ENCODE measurements around the gene CNOT4.

CNOT4 gene

GRCh38 chr7:135509839-135510591 lies at the start of gene CNOT4:
TSS of gene CNOT4 (minus strand) at chr7:135510102. CDS start at chr7:135438331, 71,771 bp downstream.
- peak; percentile 97 for DNase-seq (ENCODE audit: low spot score)

GRCh38 chr7:135558881-135559280 lies 49.0 kb upstream of the CNOT4 start:
- DNase-seq (ENCODE audit: low spot score) = no peak

- peak; percentile 72 for DNase-seq (ENCODE audit: low spot score)
Measured at GRCh38 chr7:135558337-135558767, 48.5 kb upstream of the CNOT4 start.

GRCh38 chr7:135557455-135558336 lies 47.8 kb upstream of the CNOT4 start, which contains the start of gene NUP205:
TSS of gene NUP205 (plus strand) at chr7:135557917. CDS start at chr7:135557945, 28 bp downstream.
- DNase-seq (ENCODE audit: low spot score) = peak; percentile 86

- no peak for DNase-seq (ENCODE audit: low spot score)
Measured at GRCh38 chr7:135553346-135553745, 43.4 kb upstream of the CNOT4 start.

- DNase-seq (ENCODE audit: low spot score) = no peak
Measured at GRCh38 chr7:135552148-135552547, 42.2 kb upstream of the CNOT4 start.

GRCh38 chr7:135550196-135550595 lies 40.3 kb upstream of the CNOT4 start:
- DNase-seq (ENCODE audit: low spot score) = no peak

GRCh38 chr7:135541029-135541428 lies 31.1 kb upstream of the CNOT4 start:
- no peak for DNase-seq (ENCODE audit: low spot score)

- DNase-seq (ENCODE audit: low spot score) = no peak
Measured at GRCh38 chr7:135539629-135540028, 29.7 kb upstream of the CNOT4 start.

- no peak for DNase-seq (ENCODE audit: low spot score)
Measured at GRCh38 chr7:135538376-135538775, 28.5 kb upstream of the CNOT4 start.

GRCh38 chr7:135537905-135538304 lies 28.0 kb upstream of the CNOT4 start:
- DNase-seq (ENCODE audit: low spot score) = peak; percentile 8

GRCh38 chr7:135537453-135537852 lies 27.6 kb upstream of the CNOT4 start:
- no peak for DNase-seq (ENCODE audit: low spot score)

- DNase-seq (ENCODE audit: low spot score) = no peak
Measured at GRCh38 chr7:135536150-135536549, 26.2 kb upstream of the CNOT4 start.

- no peak for DNase-seq (ENCODE audit: low spot score)
Measured at GRCh38 chr7:135527025-135527424, 17.1 kb upstream of the CNOT4 start.

- DNase-seq (ENCODE audit: low spot score) = no peak
Measured at GRCh38 chr7:135525426-135525825, 15.5 kb upstream of the CNOT4 start.

- DNase-seq (ENCODE audit: low spot score) = no peak
Measured at GRCh38 chr7:135523146-135523545, 13.2 kb upstream of the CNOT4 start.

- DNase-seq (ENCODE audit: low spot score) = no peak
Measured at GRCh38 chr7:135522509-135522908, 12.6 kb upstream of the CNOT4 start.

GRCh38 chr7:135519871-135520270 lies 10.0 kb upstream of the CNOT4 start:
- DNase-seq (ENCODE audit: low spot score) = no peak

GRCh38 chr7:135519233-135519688 lies 9.4 kb upstream of the CNOT4 start:
- no peak for DNase-seq (ENCODE audit: low spot score)

GRCh38 chr7:135518748-135519147 lies 8.8 kb upstream of the CNOT4 start:
- DNase-seq (ENCODE audit: low spot score) = no peak

- no peak for DNase-seq (ENCODE audit: low spot score)
Measured at GRCh38 chr7:135517060-135517459, 7.2 kb upstream of the CNOT4 start.

- DNase-seq (ENCODE audit: low spot score) = no peak
Measured at GRCh38 chr7:135514856-135515255, 5.0 kb upstream of the CNOT4 start.

Measured in Ammon's horn (tissue), 1 donor.